Measurements from ENCODE around the gene SLC9A2.

Gene SLC9A2

DNA sequence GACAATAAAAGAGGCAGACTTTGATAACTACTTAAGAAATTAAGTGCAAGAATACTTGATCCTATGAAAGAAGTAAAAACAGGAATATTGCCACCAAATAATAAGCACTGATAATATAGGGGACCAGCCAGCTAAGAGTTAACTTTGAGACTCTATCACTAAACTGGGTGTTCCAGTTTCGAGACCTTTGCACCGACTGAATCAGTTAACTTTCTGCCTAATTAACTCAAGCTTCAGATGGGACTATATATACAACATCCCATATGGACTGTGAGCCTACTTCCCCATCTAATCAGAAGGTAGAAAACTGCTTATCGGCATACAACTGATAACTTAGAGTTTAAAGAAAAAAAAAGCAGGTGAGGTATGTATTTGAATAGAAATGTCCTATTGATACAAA lies 25.8 kb upstream of the SLC9A2 start:
- FAIRE-seq, result no peak
- TF ChIP-seq POLR2A (IDR thresholded peaks at IDR 0.05; ENCODE audit: low read depth, low read length) (no peak), POLR2AphosphoS5 (IDR thresholded peaks at IDR 0.05; ENCODE audit: low read depth, low read length) (no peak), TAF1 (IDR thresholded peaks at IDR 0.05; ENCODE audit: borderline replicate concordance, low read depth, low read length) (no peak)
- DNase-seq (ENCODE audit: insufficient read length), result no peak

- FAIRE-seq, result no peak
- TF ChIP-seq TAF1 (IDR thresholded peaks at IDR 0.05; ENCODE audit: borderline replicate concordance, low read depth, low read length) (no peak), POLR2AphosphoS5 (IDR thresholded peaks at IDR 0.05; ENCODE audit: low read depth, low read length) (no peak), POLR2A (IDR thresholded peaks at IDR 0.05; ENCODE audit: low read depth, low read length) (no peak)
Observed at GRCh38 chr2:102594445-102595016, 24.8 kb upstream of the SLC9A2 start.

GRCh38 chr2:102597788-102598187 lies 21.6 kb upstream of the SLC9A2 start:
- FAIRE-seq (no peak), DNase-seq (ENCODE audit: insufficient read length) (no peak)

More at GRCh38 chr2:102594445-102595016, 24.8 kb upstream of the SLC9A2 start:
- no peak for DNase-seq (ENCODE audit: insufficient read length)

GRCh38 chr2:102599486-102599885 lies 19.9 kb upstream of the SLC9A2 start:
- TF ChIP-seq POLR2AphosphoS5 (IDR thresholded peaks at IDR 0.05; ENCODE audit: low read depth, low read length) (no peak), POLR2A (IDR thresholded peaks at IDR 0.05; ENCODE audit: low read depth, low read length) (no peak), TAF1 (IDR thresholded peaks at IDR 0.05; ENCODE audit: borderline replicate concordance, low read depth, low read length) (no peak)
- DNase-seq (ENCODE audit: insufficient read length) (no peak), FAIRE-seq (no peak)

More at GRCh38 chr2:102597788-102598187, 21.6 kb upstream of the SLC9A2 start:
- TF ChIP-seq POLR2A (IDR thresholded peaks at IDR 0.05; ENCODE audit: low read depth, low read length) (no peak), TAF1 (IDR thresholded peaks at IDR 0.05; ENCODE audit: borderline replicate concordance, low read depth, low read length) (no peak), POLR2AphosphoS5 (IDR thresholded peaks at IDR 0.05; ENCODE audit: low read depth, low read length) (no peak)

DNA sequence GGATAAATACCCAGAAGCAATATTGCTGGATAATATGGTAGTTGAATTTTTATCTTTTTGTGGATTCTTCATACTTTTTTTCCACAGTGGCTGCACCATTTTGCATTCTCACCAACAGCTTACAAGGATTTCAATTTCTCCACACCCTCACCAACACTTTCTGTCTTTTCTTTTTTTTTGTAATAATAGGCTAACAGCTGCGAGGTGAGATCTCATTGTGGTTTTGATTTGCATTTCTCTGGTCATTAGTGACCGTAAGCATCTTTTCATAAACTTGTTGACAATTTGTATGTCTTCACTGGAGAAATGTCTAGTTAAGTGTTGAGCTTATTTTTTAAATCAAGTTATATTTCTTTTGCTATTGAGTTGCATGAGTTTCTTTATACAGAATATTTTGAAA lies 17.6 kb upstream of the SLC9A2 start:
- TF ChIP-seq POLR2AphosphoS5 (IDR thresholded peaks at IDR 0.05; ENCODE audit: low read depth, low read length) (no peak), POLR2A (IDR thresholded peaks at IDR 0.05; ENCODE audit: low read depth, low read length) (no peak), TAF1 (IDR thresholded peaks at IDR 0.05; ENCODE audit: borderline replicate concordance, low read depth, low read length) (no peak)
- no peak for FAIRE-seq

DNA sequence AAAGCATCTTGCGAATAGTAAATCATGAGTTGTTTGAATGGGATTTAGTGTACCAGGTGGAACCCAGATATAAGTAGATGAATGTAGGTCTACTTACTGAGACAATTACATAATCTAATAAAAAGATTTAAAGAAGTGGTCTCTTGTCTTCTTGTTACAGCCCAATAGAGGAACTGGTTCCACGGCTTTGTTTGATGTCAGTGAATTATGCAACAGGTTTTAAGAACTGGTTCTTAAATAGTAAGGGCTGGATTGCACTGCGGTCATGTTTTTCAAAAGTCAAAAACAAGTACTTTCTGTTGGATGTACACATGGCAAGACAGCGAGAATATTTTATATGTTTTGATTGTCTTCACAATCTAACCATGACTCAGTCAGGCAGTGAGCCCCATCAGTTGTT lies 15.4 kb upstream of the SLC9A2 start:
- DNase-seq (ENCODE audit: insufficient read length), result no peak
- no peak for FAIRE-seq
- no peak for TF ChIP-seq TAF1 (IDR thresholded peaks at IDR 0.05; ENCODE audit: borderline replicate concordance, low read depth, low read length)
- TF ChIP-seq POLR2A (IDR thresholded peaks at IDR 0.05; ENCODE audit: low read depth, low read length), result no peak
- no peak for TF ChIP-seq POLR2AphosphoS5 (IDR thresholded peaks at IDR 0.05; ENCODE audit: low read depth, low read length)

More for the DNA sequence above, 17.6 kb upstream of the SLC9A2 start:
- DNase-seq (ENCODE audit: insufficient read length), result no peak

- no peak for FAIRE-seq
- no peak for DNase-seq (ENCODE audit: insufficient read length)
- TF ChIP-seq POLR2AphosphoS5 (IDR thresholded peaks at IDR 0.05; ENCODE audit: low read depth, low read length), result no peak
- no peak for TF ChIP-seq POLR2A (IDR thresholded peaks at IDR 0.05; ENCODE audit: low read depth, low read length)
- TF ChIP-seq TAF1 (IDR thresholded peaks at IDR 0.05; ENCODE audit: borderline replicate concordance, low read depth, low read length), result no peak
Observed at GRCh38 chr2:102604769-102605168, 14.6 kb upstream of the SLC9A2 start.

DNA sequence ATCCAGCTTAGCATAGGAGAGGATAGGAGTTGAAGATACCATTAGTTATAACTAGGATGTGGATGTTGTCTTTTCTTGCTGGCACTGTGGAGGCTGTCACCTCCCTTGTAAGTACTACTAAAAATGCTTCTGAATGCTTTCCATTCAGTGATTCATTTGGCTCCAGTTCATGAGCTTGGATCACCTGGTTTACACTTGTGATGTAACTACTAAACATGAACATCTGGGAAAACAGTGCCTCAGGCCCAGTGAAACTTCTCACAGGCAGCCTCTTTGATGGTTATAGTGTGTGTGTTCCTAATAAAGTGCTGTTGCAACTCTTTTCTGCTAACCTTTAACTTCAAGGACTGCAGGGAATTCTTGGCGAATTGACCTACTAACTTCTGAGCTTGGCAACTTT lies 13.0 kb upstream of the SLC9A2 start:
- no peak for TF ChIP-seq TAF1 (IDR thresholded peaks at IDR 0.05; ENCODE audit: borderline replicate concordance, low read depth, low read length)
- no peak for TF ChIP-seq POLR2AphosphoS5 (IDR thresholded peaks at IDR 0.05; ENCODE audit: low read depth, low read length)
- TF ChIP-seq POLR2A (IDR thresholded peaks at IDR 0.05; ENCODE audit: low read depth, low read length), result no peak
- DNase-seq (ENCODE audit: insufficient read length) (no peak), FAIRE-seq (no peak)

- FAIRE-seq, result no peak
- TF ChIP-seq TAF1 (IDR thresholded peaks at IDR 0.05; ENCODE audit: borderline replicate concordance, low read depth, low read length), result no peak
- no peak for TF ChIP-seq POLR2AphosphoS5 (IDR thresholded peaks at IDR 0.05; ENCODE audit: low read depth, low read length)
- no peak for TF ChIP-seq POLR2A (IDR thresholded peaks at IDR 0.05; ENCODE audit: low read depth, low read length)
Observed at GRCh38 chr2:102615620-102616436, 3.5 kb upstream of the SLC9A2 start.

GRCh38 chr2:102618452-102619413 lies 620 bp upstream of the SLC9A2 start:
- no peak for DNase-seq (ENCODE audit: insufficient read length)
- no peak for TF ChIP-seq POLR2A (IDR thresholded peaks at IDR 0.05; ENCODE audit: low read depth, low read length)
- no peak for FAIRE-seq

More at GRCh38 chr2:102615620-102616436, 3.5 kb upstream of the SLC9A2 start:
- DNase-seq (ENCODE audit: insufficient read length), result peak; percentile 16

- no peak for TF ChIP-seq POLR2AphosphoS5 (IDR thresholded peaks at IDR 0.05; ENCODE audit: low read depth, low read length)
- TF ChIP-seq POLR2A (IDR thresholded peaks at IDR 0.05; ENCODE audit: low read depth, low read length), result no peak
- no peak for TF ChIP-seq TAF1 (IDR thresholded peaks at IDR 0.05; ENCODE audit: borderline replicate concordance, low read depth, low read length)
- FAIRE-seq (no peak), DNase-seq (ENCODE audit: insufficient read length) (no peak)
Observed at GRCh38 chr2:102620332-102620731, 979 bp downstream of the SLC9A2 start.

All from GM12892 (cell line).